NCI-H446 treated with DMSO at 0.1 percent for 48 hours (cell line): ENCODE data around the gene SUZ12.
"Not testable (repeated sequence)": the region's sequence is repeated elsewhere in the genome, so short reads cannot be mapped to it uniquely, and the experiment has no call there.

ENCODE experiments used
- DNase-seq: peaks from one replicate; lab custom pipeline; 2025; lab: John Stamatoyannopoulos, UW

SUZ12 gene

GRCh38 chr17:31951953-31952352 is 15.1 kb downstream of the SUZ12 start:
- DNase-seq, result not testable (repeated sequence)

- DNase-seq, result not testable (repeated sequence)
Observed at GRCh38 chr17:31964131-31964530, 27.3 kb downstream of the SUZ12 start.

GRCh38 chr17:31967648-31968047 is 30.8 kb downstream of the SUZ12 start:
- DNase-seq, result no peak

- not testable (repeated sequence) for DNase-seq
Observed at GRCh38 chr17:31970416-31970815, 33.6 kb downstream of the SUZ12 start.

GRCh38 chr17:31974269-31975071 is 37.7 kb downstream of the SUZ12 start:
- not testable (repeated sequence) for DNase-seq

GRCh38 chr17:31975391-31975790 is 38.6 kb downstream of the SUZ12 start:
- DNase-seq, result not testable (repeated sequence)

- DNase-seq, result not testable (repeated sequence)
Observed at GRCh38 chr17:31991821-31992220, 55.0 kb downstream of the SUZ12 start.

GRCh38 chr17:31997005-31997404 is 60.2 kb downstream of the SUZ12 start:
- DNase-seq, result no peak

- peak; percentile 13 for DNase-seq
Observed at GRCh38 chr17:32006957-32007462, 70.2 kb downstream of the SUZ12 start, which contains the start of gene LRRC37B. LRRC37B (plus strand) TSS chr17:32007383; CDS start chr17:32021393, 14,010 bp downstream.

- no peak for DNase-seq
Observed at GRCh38 chr17:32007463-32008298, 70.9 kb downstream of the SUZ12 start.

GRCh38 chr17:32009262-32009542 is 72.4 kb downstream of the SUZ12 start:
- no peak for DNase-seq

- no peak for DNase-seq
Observed at GRCh38 chr17:32010114-32010513, 73.3 kb downstream of the SUZ12 start.

GRCh38 chr17:32015245-32016013 is 78.6 kb downstream of the SUZ12 start:
- no peak for DNase-seq

GRCh38 chr17:32016231-32016630 is 79.4 kb downstream of the SUZ12 start:
- no peak for DNase-seq

- DNase-seq, result no peak
Observed at GRCh38 chr17:32019228-32019627, 82.4 kb downstream of the SUZ12 start.

GRCh38 chr17:32020943-32021614 is 84.3 kb downstream of the SUZ12 start:
- no peak for DNase-seq

- DNase-seq, result no peak
Observed at GRCh38 chr17:32021615-32021955, 84.8 kb downstream of the SUZ12 start.

GRCh38 chr17:32022554-32022953 is 85.7 kb downstream of the SUZ12 start:
- not testable (repeated sequence) for DNase-seq

- DNase-seq, result not testable (repeated sequence)
Observed at GRCh38 chr17:32027271-32027670, 90.5 kb downstream of the SUZ12 start.

GRCh38 chr17:32033223-32033622 is 96.4 kb downstream of the SUZ12 start:
- no peak for DNase-seq

GRCh38 chr17:32033812-32034211 is 97.0 kb downstream of the SUZ12 start:
- not testable (repeated sequence) for DNase-seq

- not testable (repeated sequence) for DNase-seq
Observed at GRCh38 chr17:32040246-32040645, 103.4 kb downstream of the SUZ12 start.
